HepG2 (cell line): ENCODE results near the gene APOC4. TPM values are rescaled to one million over a fixed set of nuclear protein-coding genes. Genes with fewer than 3 reads are reported as not detected.

Experiments used
- AGO1 ChIP-seq: fragments of 200-400 bp; formaldehyde crosslinking; IDR thresholded peaks from 2 replicates; pipeline ENCODE4 v1.6.1; 2017; ENCODE audit warnings: mild to moderate bottlenecking, low read depth, low read length, moderate library complexity; ENCODE audit not compliant: poor library complexity, severe bottlenecking
- FOXC1 ChIP-seq: sonication (generic); formaldehyde crosslinking; IDR thresholded peaks from 2 replicates; pipeline ENCODE4 v1.8.0; 2022; ENCODE audit warnings: mild to moderate bottlenecking, missing genetic modification reagents, borderline replicate concordance
- GZF1 ChIP-seq: sonication (generic); formaldehyde crosslinking; IDR thresholded peaks from 2 replicates; pipeline ENCODE4 v1.5.1; 2020; ENCODE audit warnings: mild to moderate bottlenecking, missing genetic modification reagents
- NFE2L2 ChIP-seq: fragments of 150-350 bp; IDR thresholded peaks from 2 replicates; pipeline ENCODE4 v1.6.1; 2014; ENCODE audit warnings: low read length
- SRF ChIP-seq: IDR thresholded peaks from 2 replicates; pipeline ENCODE4 v1.6.1; 2011; ENCODE audit warnings: mild to moderate bottlenecking, low read depth, low read length, moderate library complexity
- ZBTB20 ChIP-seq: sonication (generic); formaldehyde crosslinking; IDR thresholded peaks from 2 replicates; pipeline ENCODE4 v1.8.1; 2023; ENCODE audit warnings: missing genetic modification reagents, low read depth, mild to moderate bottlenecking, borderline replicate concordance
- ZBTB38 ChIP-seq: sonication (generic); formaldehyde crosslinking; IDR thresholded peaks from 2 replicates; pipeline ENCODE4 v1.5.1; 2020; ENCODE audit warnings: mild to moderate bottlenecking, missing genetic modification reagents
- ZNF234 ChIP-seq: sonication (generic); formaldehyde crosslinking; conservative IDR thresholded peaks from 2 replicates; pipeline ENCODE4 v1.5.1; 2020; ENCODE audit warnings: mild to moderate bottlenecking, missing genetic modification reagents
- ZNF24 ChIP-seq: fragments of 450-650 bp; IDR thresholded peaks from 2 replicates; pipeline ENCODE4 v1.6.1; 2017; ENCODE audit warnings: antibody characterized with exemption, mild to moderate bottlenecking
- ZNF557 ChIP-seq: sonication (generic); formaldehyde crosslinking; IDR thresholded peaks from 2 replicates; pipeline ENCODE4 v1.4.0; 2020; ENCODE audit warnings: missing genetic modification reagents
- ZNF713 ChIP-seq: sonication (generic); formaldehyde crosslinking; IDR thresholded peaks from 2 replicates; pipeline ENCODE4 v1.4.0; 2020; ENCODE audit warnings: mild to moderate bottlenecking, missing genetic modification reagents
- ZNF75D ChIP-seq: sonication (generic); formaldehyde crosslinking; IDR thresholded peaks from 2 replicates; pipeline ENCODE4 v1.8.1; 2023; ENCODE audit warnings: missing genetic modification reagents, mild to moderate bottlenecking, borderline replicate concordance
- polyA plus RNA-seq, 8 experiments: library from polyadenylated mRNA; depleted of rRNA in 3 of 8; stranded (reverse) in 7 of 8; unstranded in 1 of 8; fragments of >200 nt; fragmentation: Illumina TruSeq in 4 of 8; extraction: Trizol in 4 of 8; gene quantifications; 2 replicates each; pipeline versions ENCODE4 v1.2.1 to v1.2.3, GENCODE V29; 2011 to 2016; ENCODE audit warnings: low read depth in 4 of 8, missing spikeins in 1 of 8, mixed read lengths in 1 of 8; ENCODE audit not compliant: insufficient read depth in 1 of 8
- total RNA-seq, 5 experiments: library from RNA; depleted of rRNA; stranded (reverse); fragments of >200 nt; fragmentation: Illumina TruSeq; extraction: Trizol; gene quantifications; 2 replicates each; pipeline ENCODE4 v1.2.3, GENCODE V29; 2016; ENCODE audit warnings: low read depth in 1 of 5
- TF ChIP-seq, protein P1 (sequence below): sonication (generic); formaldehyde crosslinking; IDR thresholded peaks from 2 replicates; pipeline ENCODE4 v1.4.0; 2020; ENCODE audit warnings: missing genetic modification reagents
- TF ChIP-seq, protein P2 (sequence below): sonication (generic); formaldehyde crosslinking; IDR thresholded peaks from 2 replicates; pipeline ENCODE4 v1.4.0; 2020; ENCODE audit warnings: mild to moderate bottlenecking, missing genetic modification reagents
- TF ChIP-seq, protein P3 (sequence below): sonication (generic); formaldehyde crosslinking; IDR thresholded peaks from 2 replicates; pipeline ENCODE4 v1.9.0; 2022; ENCODE audit warnings: missing genetic modification reagents, mild to moderate bottlenecking, borderline replicate concordance
- TF ChIP-seq, protein P4 (sequence below): sonication (generic); formaldehyde crosslinking; IDR thresholded peaks from 2 replicates; pipeline ENCODE4 v1.4.0; 2020; ENCODE audit warnings: missing genetic modification reagents
- TF ChIP-seq, protein P5 (sequence below): sonication (generic); formaldehyde crosslinking; IDR thresholded peaks from 2 replicates; pipeline ENCODE4 v1.4.0; 2020; ENCODE audit warnings: mild to moderate bottlenecking, missing genetic modification reagents
- TF ChIP-seq, protein P6 (sequence below): sonication (generic); formaldehyde crosslinking; conservative IDR thresholded peaks from 2 replicates; pipeline ENCODE4 v1.4.0; 2020; ENCODE audit warnings: mild to moderate bottlenecking, missing genetic modification reagents, moderate library complexity

APOC4 gene
- total and polyA plus RNA-seq, 2 of the 13 experiments (the other 11 are each of a cell fraction or from before 2014, with no cell fraction given), result 0.46 TPM; not detected in 1

DNA sequence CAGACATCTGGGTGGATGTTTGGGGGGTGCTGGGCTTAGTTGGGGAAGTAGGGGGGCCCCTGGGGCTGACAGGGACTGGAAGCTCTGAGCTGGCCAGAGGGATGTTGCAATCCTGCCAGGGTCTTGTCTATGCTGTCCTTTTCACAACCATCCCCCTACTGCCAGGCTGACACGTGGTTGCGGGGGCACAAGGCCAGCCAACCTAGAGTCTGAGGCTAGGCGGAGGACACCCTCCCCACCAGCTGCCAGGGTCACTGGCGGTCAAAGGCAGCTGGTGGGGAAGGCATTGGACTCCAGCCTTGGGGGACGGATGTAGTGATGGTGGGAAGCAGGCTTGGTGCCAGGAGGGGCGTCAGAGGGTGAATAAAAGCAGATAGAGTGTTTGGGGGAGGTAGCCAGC lies 29.2 kb upstream of the APOC4 start (continued):
- TF ChIP-seq, protein P1, sequence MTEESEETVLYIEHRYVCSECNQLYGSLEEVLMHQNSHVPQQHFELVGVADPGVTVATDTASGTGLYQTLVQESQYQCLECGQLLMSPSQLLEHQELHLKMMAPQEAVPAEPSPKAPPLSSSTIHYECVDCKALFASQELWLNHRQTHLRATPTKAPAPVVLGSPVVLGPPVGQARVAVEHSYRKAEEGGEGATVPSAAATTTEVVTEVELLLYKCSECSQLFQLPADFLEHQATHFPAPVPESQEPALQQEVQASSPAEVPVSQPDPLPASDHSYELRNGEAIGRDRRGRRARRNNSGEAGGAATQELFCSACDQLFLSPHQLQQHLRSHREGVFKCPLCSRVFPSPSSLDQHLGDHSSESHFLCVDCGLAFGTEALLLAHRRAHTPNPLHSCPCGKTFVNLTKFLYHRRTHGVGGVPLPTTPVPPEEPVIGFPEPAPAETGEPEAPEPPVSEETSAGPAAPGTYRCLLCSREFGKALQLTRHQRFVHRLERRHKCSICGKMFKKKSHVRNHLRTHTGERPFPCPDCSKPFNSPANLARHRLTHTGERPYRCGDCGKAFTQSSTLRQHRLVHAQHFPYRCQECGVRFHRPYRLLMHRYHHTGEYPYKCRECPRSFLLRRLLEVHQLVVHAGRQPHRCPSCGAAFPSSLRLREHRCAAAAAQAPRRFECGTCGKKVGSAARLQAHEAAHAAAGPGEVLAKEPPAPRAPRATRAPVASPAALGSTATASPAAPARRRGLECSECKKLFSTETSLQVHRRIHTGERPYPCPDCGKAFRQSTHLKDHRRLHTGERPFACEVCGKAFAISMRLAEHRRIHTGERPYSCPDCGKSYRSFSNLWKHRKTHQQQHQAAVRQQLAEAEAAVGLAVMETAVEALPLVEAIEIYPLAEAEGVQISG (CRISPR knock-in tag), result peak; percentile 59
- TF ChIP-seq, protein P2, sequence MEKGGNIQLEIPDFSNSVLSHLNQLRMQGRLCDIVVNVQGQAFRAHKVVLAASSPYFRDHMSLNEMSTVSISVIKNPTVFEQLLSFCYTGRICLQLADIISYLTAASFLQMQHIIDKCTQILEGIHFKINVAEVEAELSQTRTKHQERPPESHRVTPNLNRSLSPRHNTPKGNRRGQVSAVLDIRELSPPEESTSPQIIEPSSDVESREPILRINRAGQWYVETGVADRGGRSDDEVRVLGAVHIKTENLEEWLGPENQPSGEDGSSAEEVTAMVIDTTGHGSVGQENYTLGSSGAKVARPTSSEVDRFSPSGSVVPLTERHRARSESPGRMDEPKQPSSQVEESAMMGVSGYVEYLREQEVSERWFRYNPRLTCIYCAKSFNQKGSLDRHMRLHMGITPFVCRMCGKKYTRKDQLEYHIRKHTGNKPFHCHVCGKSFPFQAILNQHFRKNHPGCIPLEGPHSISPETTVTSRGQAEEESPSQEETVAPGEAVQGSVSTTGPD (CRISPR knock-in tag), result peak; percentile 50; the same call in 1 of the 2 replicates
- TF ChIP-seq AGO1, result no peak
- TF ChIP-seq GZF1 (CRISPR knock-in tag), result no peak
- TF ChIP-seq ZNF713, result no peak
- TF ChIP-seq FOXC1 (CRISPR knock-in tag), result peak; percentile 70; the same call in 1 of the 2 replicates
- no peak for TF ChIP-seq SRF
- TF ChIP-seq ZNF24, result no peak
- TF ChIP-seq ZNF557 (CRISPR knock-in tag), result no peak
- TF ChIP-seq ZNF234 (CRISPR knock-in tag), result no peak
- no peak for TF ChIP-seq ZBTB38 (CRISPR knock-in tag)
- TF ChIP-seq, protein P3, sequence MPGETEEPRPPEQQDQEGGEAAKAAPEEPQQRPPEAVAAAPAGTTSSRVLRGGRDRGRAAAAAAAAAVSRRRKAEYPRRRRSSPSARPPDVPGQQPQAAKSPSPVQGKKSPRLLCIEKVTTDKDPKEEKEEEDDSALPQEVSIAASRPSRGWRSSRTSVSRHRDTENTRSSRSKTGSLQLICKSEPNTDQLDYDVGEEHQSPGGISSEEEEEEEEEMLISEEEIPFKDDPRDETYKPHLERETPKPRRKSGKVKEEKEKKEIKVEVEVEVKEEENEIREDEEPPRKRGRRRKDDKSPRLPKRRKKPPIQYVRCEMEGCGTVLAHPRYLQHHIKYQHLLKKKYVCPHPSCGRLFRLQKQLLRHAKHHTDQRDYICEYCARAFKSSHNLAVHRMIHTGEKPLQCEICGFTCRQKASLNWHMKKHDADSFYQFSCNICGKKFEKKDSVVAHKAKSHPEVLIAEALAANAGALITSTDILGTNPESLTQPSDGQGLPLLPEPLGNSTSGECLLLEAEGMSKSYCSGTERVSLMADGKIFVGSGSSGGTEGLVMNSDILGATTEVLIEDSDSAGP (CRISPR knock-in tag), result peak; percentile 33; the same call in 1 of the 2 replicates
- TF ChIP-seq, protein P4, sequence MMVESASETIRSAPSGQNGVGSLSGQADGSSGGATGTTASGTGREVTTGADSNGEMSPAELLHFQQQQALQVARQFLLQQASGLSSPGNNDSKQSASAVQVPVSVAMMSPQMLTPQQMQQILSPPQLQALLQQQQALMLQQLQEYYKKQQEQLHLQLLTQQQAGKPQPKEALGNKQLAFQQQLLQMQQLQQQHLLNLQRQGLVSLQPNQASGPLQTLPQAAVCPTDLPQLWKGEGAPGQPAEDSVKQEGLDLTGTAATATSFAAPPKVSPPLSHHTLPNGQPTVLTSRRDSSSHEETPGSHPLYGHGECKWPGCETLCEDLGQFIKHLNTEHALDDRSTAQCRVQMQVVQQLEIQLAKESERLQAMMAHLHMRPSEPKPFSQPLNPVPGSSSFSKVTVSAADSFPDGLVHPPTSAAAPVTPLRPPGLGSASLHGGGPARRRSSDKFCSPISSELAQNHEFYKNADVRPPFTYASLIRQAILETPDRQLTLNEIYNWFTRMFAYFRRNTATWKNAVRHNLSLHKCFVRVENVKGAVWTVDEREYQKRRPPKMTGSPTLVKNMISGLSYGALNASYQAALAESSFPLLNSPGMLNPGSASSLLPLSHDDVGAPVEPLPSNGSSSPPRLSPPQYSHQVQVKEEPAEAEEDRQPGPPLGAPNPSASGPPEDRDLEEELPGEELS, result no peak
- TF ChIP-seq, protein P5, sequence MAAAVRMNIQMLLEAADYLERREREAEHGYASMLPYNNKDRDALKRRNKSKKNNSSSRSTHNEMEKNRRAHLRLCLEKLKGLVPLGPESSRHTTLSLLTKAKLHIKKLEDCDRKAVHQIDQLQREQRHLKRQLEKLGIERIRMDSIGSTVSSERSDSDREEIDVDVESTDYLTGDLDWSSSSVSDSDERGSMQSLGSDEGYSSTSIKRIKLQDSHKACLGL (CRISPR knock-in tag), result no peak
- no peak for TF ChIP-seq ZNF75D (CRISPR knock-in tag)
- TF ChIP-seq ZBTB20, result no peak; the same call in 1 of the 2 replicates
- TF ChIP-seq, protein P6, sequence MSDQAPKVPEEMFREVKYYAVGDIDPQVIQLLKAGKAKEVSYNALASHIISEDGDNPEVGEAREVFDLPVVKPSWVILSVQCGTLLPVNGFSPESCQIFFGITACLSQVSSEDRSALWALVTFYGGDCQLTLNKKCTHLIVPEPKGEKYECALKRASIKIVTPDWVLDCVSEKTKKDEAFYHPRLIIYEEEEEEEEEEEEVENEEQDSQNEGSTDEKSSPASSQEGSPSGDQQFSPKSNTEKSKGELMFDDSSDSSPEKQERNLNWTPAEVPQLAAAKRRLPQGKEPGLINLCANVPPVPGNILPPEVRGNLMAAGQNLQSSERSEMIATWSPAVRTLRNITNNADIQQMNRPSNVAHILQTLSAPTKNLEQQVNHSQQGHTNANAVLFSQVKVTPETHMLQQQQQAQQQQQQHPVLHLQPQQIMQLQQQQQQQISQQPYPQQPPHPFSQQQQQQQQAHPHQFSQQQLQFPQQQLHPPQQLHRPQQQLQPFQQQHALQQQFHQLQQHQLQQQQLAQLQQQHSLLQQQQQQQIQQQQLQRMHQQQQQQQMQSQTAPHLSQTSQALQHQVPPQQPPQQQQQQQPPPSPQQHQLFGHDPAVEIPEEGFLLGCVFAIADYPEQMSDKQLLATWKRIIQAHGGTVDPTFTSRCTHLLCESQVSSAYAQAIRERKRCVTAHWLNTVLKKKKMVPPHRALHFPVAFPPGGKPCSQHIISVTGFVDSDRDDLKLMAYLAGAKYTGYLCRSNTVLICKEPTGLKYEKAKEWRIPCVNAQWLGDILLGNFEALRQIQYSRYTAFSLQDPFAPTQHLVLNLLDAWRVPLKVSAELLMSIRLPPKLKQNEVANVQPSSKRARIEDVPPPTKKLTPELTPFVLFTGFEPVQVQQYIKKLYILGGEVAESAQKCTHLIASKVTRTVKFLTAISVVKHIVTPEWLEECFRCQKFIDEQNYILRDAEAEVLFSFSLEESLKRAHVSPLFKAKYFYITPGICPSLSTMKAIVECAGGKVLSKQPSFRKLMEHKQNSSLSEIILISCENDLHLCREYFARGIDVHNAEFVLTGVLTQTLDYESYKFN (CRISPR knock-in tag), result peak; percentile 83
- no peak for TF ChIP-seq NFE2L2
